Fibroblast of mammary gland (primary cell): Measurements from ENCODE around the gene LCA5.

Experiments
- DNase-seq: peaks from one replicate; pipeline ENCODE4 v3.0.0-alpha.2; 2010; ENCODE audit warnings: low read depth
- H3K4me3 ChIP-seq: 2 replicates; pipeline ENCODE4 v1.5.1; 2011; ENCODE audit warnings: low read depth, mild to moderate bottlenecking, low read length, moderate library complexity; ENCODE audit not compliant: control insufficient read depth
- CTCF ChIP-seq: conservative IDR thresholded peaks from 2 replicates; pipeline ENCODE4 v1.5.1; 2011; ENCODE audit warnings: low read depth, low read length, inconsistent platforms; ENCODE audit not compliant: control insufficient read depth, insufficient read depth

Gene LCA5

DNA sequence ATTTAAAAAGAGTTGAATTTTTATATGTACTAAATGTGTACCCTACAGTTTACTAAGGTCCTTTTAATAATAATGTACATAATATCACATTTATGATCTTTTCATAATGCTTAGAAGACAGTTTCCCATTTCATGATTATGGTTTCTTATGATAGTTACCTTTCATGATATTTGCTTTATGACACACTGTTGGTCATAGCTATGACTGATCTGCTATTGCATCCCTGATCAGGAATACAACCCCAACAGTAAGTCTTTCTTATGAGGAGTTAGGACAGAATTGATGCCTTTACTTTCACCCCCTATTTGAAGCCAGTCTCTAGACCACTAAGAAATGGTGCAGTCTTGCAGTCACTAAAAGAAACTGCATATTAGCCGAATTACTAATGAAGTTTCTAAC is 31.0 kb downstream of the LCA5 start:
- DNase-seq: peak; percentile 34
- TF ChIP-seq CTCF: no peak
- no peak overlapping the region for H3K4me3 ChIP-seq

- no peak for DNase-seq
- no peak overlapping the region for H3K4me3 ChIP-seq
- TF ChIP-seq CTCF: no peak
Observed at GRCh38 chr6:79504372-79504771, 32.9 kb downstream of the LCA5 start.

DNA sequence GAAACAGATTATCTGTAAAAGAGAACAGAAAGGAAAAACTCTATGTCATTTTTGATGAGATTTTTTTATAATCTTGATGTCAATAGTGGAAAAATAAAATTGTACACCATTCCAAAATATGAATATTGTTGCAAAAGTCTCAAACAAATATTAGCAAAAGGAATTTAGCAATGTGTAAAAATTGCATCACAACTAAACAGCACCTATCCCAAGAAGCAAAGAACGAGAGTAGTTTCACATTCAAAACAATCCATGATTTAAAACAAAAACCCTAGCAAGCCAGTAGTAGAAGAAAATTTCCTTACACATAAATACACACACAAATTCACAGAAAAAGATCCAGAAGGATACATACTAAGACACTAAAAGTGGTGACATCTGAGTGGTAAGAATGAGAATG is 38.4 kb downstream of the LCA5 start:
- no peak overlapping the region for H3K4me3 ChIP-seq
- no peak for TF ChIP-seq CTCF
- peak; percentile 1 for DNase-seq

- TF ChIP-seq CTCF: no peak
- no peak overlapping the region for H3K4me3 ChIP-seq
- DNase-seq: no peak
Observed at GRCh38 chr6:79495246-79495645, 42.0 kb downstream of the LCA5 start.

GRCh38 chr6:79494841-79495240 is 42.4 kb downstream of the LCA5 start:
- no peak overlapping the region for H3K4me3 ChIP-seq
- no peak for TF ChIP-seq CTCF
- DNase-seq: no peak

- no peak for DNase-seq
- H3K4me3 ChIP-seq: no peak overlapping the region
- no peak for TF ChIP-seq CTCF
Observed at GRCh38 chr6:79470728-79471127, 66.5 kb downstream of the LCA5 start.
